NCI-H2029 treated with DMSO at 0.1 percent for 48 hours (cell line): ENCODE results near the gene BCL7C.
"Not testable (repeated sequence)": the region's sequence is repeated elsewhere in the genome, so short reads cannot be mapped to it uniquely, and the experiment has no call there.

Experiments
- DNase-seq: peaks from one replicate; lab custom pipeline; 2025; lab: John Stamatoyannopoulos, UW

The BCL7C gene

DNA sequence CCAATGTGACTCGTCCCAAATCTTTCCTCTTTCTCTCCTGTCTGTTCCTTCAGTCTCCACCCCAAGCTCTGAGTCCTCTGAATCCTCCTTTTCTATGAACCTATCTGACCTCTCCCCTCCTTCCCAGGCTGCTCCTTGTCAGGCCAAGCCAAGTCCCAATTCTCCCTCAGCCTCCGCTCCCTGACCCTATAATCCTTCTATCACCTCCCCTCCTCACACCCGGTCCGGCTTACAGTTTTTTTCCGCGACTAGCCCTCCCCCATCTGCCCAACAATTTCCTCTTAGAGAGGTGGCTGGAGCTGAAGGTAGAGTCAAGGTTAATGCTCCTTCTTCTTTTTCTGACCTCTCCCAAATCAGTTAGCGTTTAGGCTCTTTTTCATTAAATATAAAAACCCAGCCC, 33.1 kb downstream of the BCL7C start:
- not testable (repeated sequence) for DNase-seq

DNA sequence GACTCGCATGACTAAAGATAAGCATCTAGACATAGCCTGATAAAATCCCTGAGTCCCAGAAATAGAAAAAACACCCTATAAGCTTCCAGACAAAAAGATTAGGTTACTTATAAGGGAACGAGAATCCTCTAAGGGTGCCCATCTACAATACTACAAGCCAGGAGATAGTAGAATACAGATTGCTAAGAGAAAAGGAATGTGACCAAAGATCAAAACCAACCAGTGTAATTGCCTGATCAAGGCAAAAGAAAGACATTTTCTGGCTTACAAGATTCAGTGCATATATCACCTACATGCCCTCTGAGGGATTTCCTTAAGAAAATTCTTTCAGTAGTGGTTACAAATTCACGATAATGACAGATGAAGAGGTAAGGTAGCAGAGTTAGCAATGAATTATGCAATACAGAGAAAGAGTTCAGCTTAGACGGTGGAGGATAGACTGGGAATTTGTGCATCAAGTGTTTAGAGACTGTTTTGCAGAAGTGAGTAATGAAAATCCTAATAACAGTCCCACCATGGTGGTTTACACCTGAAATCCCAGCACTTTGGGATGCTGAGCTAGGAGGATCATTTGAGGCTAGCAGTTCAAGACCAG, 35.0 kb downstream of the BCL7C start:
- DNase-seq, result no peak

DNA sequence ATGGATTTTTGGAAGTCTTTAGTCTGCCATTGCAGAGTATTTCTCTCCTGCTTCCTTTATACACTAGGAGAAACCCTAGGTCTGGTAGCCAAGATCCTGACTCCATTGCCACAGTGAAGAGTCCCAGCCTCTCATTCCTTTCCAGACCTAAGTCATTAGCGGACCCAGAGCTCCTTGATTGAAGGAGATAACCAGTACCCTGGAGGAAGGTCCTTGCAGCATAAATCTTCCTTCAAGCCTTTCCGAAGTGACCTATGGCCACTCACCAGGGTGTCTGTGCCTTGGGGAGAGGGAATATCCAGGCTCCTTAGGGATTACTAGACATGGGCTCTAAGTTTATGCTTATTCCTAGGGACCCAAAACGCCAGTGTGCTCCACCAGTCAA, 35.8 kb downstream of the BCL7C start:
- DNase-seq, result no peak

DNA sequence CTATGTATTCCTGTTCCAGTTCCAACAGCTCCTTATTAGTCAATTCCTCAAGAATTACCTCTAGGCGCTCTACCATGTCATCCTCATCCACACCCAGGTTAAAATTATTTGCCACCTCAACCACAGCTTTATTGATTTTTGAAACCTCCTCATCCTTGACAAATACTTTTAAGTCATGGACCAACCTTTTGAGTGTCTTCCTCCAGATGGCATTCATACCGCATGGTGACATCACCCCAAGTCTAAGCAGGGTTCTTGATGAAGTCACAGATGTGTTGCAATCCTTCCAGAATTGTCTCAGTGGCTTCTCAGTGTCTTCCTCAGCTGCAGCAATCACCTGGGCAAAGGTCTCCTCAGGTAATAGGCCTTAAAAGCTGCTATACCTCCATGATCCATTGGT, 40.1 kb downstream of the BCL7C start:
- DNase-seq, result no peak

DNA sequence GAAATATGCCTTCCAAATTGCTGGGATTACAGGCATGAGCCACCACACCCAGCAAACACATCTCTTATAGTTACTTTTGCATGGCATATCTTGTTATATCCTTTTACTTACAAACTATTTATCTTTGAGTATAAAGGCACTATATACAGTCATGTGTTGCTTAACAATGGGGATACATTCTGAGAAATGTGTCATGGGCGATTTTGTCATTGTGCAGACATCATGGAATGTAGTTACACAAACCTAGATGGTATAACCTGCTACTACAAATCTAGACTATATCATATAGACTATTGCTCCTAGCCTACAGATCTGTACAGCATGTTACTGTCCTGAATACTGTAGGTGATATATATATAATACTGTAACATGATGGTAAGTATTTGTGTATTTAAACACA, 43.6 kb downstream of the BCL7C start:
- no peak for DNase-seq

DNA sequence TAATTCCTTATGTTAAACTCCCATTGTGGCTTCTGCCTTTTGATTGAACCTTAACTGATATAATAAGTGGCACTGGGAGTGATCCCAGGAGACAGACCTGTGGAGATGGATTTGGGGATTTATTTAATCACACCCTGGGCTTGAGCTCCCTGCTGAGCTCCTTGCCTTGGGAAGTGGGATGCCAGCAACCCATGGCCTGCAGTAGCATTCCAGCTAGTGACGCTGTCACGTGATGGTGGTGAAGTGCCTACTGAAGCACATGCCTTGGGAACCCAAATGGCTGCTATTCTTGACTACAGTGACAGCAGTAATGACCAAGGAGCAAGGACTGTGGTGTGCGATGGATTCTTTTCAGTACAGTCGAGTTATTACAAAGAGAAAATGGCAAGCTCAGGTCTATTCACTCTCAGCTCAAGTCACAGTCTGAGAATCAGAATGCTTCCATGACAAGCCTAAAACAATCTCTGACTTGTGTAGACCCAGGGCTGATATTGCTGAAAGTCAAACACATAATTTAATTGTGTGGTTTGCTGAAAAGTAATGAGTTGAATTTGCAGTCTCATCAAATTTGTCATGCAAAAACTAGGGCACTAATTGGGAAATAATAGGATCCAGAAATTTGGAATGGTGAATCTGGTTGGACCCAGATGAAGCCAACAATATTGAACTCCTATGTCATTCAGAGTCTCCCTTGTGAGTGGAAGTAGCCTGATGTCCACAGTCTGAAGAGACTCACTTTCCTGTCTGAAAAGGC, 47.1 kb downstream of the BCL7C start:
- no peak for DNase-seq

DNA sequence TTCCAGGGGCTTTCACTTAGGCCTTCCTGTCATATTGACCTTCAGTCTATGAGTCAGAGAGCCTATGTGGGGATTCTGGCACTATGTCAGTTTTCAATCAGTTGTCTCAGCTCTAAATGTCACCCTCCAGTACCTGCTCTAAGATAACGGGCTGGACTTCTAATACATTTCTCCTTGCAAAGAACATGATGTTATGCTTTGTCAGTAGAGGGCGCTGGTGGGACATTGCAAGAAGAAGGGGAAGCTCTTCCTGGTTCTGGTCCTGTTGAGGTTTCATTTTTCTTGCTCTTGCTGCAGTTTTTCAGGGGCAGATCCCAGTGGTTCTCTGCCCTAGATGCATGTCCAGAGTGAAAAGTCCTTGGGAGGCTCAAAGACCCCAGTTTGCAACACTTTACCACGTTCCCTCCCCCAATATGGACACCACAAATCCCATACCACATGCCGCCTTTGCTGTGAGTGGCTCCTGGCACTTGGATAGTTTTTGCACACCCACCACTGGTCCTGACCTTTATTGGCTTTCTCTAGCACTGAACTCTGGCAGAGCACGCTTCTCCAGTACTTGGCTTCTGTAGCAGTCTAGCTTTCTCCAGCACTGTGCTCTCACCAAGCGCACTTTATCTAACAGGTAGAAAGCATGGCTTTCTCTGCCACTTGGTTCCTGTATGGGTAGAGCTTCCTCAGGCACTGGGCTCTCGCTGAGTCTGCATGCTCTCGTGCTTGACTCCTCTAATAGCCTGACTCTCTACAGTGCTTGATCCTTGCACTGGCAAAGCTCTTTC, 49.0 kb downstream of the BCL7C start:
- peak; percentile 70 for DNase-seq

DNA sequence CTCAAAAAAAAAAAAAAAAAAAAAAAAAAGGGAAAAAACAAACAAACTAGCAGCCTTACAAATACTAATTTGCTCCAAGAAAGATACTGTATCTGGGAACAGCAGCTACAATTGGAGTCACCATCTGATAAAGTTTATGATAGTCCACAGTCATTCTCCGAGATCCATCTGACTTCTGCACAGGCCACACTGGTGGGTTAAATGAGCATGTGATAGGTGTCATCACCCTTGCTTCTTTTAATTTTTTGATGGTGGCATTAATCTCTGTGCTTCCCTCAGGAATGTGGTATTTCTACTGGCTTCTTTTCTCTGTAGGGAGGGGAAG, 49.6 kb downstream of the BCL7C start:
- DNase-seq, result no peak

DNA sequence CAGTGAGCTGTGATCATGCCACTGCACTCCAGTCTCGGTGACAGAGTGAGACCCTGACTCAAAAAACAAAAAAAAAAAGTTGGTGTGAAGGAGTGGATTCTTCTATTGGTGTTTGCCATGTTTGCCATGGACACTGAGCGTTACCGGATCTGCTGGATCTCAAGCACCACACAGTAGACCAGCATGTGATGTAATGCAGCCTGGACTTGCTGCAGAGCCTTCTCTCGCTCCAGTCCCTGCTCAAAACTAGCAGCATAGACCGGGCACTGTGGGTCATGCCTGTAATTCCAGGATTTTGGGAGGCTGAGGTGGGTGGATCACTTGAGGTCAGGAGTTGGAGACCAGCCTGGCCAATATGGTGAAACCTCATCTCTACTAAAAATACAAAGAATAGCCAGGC, 50.4 kb downstream of the BCL7C start:
- DNase-seq, result no peak

DNA sequence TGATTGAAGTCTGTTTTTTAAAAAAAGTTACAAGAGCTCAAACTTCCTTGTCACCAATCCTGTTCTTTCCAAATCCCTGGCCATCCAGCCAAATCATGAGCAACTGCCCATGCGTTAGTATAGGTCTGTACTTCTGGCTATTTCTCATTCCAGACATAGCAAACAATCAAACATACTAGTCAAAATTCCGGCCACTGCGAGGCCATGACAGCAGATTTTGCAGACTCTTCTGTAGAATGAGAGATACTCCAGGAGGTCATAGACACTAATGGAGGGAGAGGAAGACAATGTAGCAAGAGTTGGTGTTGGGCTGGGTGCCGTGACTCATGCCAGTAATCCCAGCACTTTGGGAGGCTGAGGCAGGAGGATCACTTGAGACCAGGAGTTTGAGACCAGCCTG, 50.9 kb downstream of the BCL7C start:
- no peak for DNase-seq

DNA sequence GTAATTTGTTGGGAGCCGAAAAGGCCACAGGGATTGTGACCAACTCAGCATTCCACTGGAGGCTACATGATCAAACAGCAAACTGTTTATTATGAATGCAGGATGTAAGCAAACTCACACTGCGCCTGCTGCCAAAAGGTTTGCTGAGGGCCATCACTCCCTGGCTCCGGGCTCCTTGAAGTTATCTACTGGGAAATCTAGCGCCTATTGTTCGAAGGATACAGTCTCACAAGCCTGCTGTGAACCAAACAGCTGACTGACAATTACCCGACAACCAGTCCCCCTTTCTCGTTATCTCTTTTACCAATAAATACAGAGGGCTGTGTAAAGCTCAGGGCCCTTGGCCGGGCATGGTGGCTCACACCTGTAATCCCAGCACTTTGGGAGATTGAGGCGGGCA, 52.5 kb downstream of the BCL7C start:
- no peak for DNase-seq

DNA sequence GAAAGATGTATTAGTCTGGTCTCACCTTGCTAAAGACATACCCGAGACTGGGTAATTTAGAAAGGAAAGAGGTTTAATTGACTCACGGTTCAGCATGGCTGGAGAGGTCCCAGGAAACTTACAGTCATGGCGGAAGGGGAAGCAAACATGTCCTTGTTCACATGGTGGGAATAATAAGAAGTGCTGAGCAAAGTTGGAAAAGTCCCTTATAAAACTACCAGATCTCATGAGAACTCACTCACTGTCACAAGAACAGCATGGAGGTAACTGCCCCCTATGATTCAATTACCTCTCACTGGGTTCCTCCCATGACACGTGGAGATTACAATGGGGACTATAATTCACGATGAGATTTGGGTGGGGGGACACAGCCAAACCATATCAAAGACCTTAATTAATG, 53.3 kb downstream of the BCL7C start:
- DNase-seq, result no peak

DNA sequence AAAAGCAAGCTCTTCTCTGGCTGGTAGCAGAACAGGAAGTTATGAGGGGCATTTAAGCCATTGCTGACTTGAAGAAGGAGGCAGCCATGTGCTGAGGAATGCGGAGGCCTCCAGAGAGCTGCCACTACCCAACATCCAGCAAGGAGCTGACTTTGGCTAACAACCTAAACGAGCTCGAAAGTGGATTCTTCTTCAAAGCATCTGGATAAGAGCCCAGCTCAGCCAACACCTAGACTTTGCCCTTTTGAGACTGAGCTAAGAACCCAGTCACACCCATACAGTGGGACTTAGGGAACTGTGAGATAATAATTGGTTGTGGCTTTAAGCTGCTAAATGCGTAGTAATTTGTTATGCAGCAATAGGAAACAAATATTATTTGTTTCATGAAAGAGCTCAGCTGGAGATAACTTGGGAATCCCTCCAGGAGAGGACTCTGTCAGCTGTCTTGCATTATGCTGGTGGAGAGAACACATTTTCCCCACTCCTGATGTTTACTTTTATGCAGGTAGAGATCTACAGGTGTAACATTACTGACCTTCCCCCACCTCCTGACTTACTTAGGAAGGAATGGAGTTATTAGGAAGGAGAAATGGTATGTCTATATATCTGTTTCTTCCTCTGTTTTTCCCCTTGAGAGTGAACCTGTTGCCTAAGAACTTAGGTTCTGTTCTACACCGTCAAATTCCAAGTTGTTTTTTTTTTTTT, 54.2 kb downstream of the BCL7C start:
- DNase-seq, result no peak

DNA sequence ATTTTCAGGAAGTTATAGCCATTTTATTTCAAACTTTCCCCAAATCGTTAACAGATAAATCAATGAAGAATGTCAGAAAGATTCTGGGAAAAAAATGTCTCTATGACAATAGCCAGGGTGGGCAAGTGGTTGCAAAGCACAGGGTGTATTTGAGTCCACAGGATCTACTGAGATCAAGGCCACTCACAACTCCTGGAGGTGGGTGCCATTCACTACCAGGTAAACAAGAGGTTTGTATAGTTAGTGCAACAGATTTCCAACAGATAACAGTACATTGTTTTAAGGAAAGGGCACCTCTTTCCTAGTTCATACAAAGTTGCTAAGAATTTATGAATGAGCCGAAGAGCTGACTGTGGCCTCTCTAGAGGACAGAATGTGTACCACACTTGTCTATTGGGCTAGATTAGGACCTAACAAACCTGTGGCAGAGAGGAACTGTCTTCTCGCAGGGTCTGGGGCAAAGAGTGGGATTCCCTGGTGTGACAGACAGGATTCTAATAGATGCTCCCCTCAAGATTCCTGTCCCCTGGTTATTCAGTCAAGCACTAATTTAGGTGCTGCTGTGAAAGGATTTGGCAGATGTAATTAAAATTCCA, 54.9 kb downstream of the BCL7C start:
- DNase-seq, result no peak

DNA sequence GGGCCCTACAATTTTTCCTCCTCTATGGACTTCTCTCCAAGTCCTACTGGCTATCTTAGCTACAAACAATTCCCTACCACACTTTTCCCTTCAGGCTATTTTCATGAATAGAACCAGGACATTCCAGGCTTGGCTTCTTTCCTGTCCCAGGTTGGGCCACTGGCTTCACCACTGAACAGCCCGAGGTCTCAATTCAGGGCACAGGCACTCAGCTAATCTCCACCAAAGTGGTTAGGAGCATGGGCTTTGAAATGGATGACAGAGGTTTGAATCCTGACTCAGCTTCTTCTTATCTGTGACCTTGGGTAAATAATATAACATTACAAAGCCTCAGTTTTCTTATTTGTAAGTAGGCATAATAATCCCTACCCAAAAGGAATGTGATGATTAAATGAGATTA, 56.0 kb downstream of the BCL7C start:
- DNase-seq, result no peak
